DOHH2 (cell line): ENCODE measurements around the gene SCN3B.

ENCODE experiments used
- CTCF ChIP-seq: fragments of 200-600 bp; sonication (generic); IDR thresholded peaks from one replicate; pipeline ENCODE4 v1.5.1; 2014; ENCODE audit warnings: antibody characterized with exemption, mild to moderate bottlenecking, low read depth, low read length; ENCODE audit not compliant: poor library complexity, severe bottlenecking
- EZH2phosphoT487 ChIP-seq: fragments of 200-600 bp; sonication (generic); IDR thresholded peaks from 2 replicates; pipeline ENCODE4 v1.6.1; 2017; ENCODE audit warnings: borderline replicate concordance, mild to moderate bottlenecking, antibody characterized with exemption, low read length, moderate library complexity, mixed read lengths

DNA sequence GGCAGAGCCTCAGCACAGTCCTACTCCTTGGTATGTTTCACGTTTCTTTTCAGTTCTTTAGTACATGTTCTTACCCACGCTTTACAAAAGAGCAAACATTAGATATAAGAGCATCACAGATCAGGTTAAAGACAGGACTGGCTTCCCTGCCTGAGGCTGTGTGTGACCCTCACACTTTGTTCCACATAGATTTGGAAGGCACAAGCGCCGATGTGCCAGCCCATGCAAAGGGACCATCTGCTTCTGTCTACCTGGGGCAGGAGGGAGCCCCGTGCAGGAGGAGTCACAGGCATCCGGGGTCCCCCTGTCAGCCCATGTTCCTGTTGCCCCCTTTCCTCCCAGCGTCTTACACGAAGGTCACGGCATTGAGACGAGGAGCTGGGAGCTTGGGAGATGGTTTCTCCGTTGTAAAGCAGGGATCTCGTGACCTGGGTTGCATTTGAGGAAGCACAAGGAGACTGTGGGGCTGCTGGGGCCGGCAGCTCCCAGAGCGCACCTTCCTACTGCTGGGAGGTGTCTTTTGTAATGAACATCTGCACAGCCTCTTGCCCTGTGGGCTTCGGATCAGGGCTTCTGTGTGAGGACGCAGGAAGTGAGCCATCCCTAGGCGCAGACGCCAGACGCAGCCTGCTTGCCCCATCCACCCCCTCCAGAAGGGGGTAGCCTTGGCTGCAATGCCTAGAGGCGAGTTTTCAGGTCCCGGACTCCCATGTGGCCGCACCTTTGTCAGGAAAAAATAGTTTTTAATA is 72.6 kb downstream of the SCN3B start:
- no peak for TF ChIP-seq CTCF
- no peak for TF ChIP-seq EZH2phosphoT487
